GM23248 (cell line): ENCODE data around the gene RMDN3.

Source experiments
- EZH2 ChIP-seq: fragments of 200-600 bp; sonication (generic); IDR thresholded peaks from 2 replicates; pipeline ENCODE4 v1.6.1; 2018; ENCODE audit warnings: antibody characterized with exemption, mild to moderate bottlenecking; ENCODE audit not compliant: insufficient read depth, poor library complexity, severe bottlenecking
- EZH2phosphoT487 ChIP-seq: fragments of 200-600 bp; sonication (generic); IDR thresholded peaks from 2 replicates; pipeline ENCODE4 v1.6.1; 2018; ENCODE audit warnings: antibody characterized with exemption, moderate library complexity, mild to moderate bottlenecking, low read depth; ENCODE audit not compliant: insufficient read depth

DNA sequence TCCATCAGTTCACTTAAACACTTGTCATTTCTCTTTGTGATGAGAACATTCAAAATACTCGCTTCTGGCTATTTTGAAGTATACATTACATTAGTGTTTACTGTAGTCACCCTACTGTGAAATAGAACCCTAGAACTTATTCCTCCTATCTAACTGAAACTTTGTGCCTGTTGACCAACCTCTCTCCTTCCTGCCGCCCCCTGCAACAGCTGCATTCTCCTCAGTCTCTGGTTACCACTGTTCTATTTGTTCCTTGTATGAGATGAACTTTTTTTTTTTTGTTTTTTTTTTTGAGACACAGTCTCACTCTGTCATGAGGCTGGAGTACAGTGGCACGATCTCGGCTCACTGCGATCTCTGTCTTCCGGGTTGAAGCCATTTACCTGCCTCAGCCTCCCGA is 57.1 kb downstream of the RMDN3 start:
- no peak for TF ChIP-seq EZH2phosphoT487
- no peak for TF ChIP-seq EZH2
